GM10266 (cell line): ENCODE measurements around the gene SDCCAG8.

Experiments
- DNase-seq: peaks from one replicate; pipeline ENCODE4 v3.0.0; 2012; ENCODE audit errors: extremely low spot score
- CTCF ChIP-seq: IDR thresholded peaks from 2 replicates; pipeline ENCODE4 v1.5.1; 2012; ENCODE audit warnings: mild to moderate bottlenecking, low read depth; ENCODE audit not compliant: control insufficient read depth, insufficient read depth; ENCODE audit errors: missing control alignments

Gene SDCCAG8

GRCh38 chr1:243396876-243397275 lies 141.0 kb downstream of the SDCCAG8 start:
- no peak for DNase-seq
- no peak for TF ChIP-seq CTCF

- DNase-seq: no peak
- TF ChIP-seq CTCF: no peak
Observed at GRCh38 chr1:243397613-243398321, 141.9 kb downstream of the SDCCAG8 start.

GRCh38 chr1:243399561-243400155 lies 143.8 kb downstream of the SDCCAG8 start:
- DNase-seq: no peak
- no peak for TF ChIP-seq CTCF

GRCh38 chr1:243402868-243403267 lies 147.0 kb downstream of the SDCCAG8 start:
- TF ChIP-seq CTCF: no peak
- DNase-seq: no peak

- DNase-seq: no peak
- no peak for TF ChIP-seq CTCF
Observed at GRCh38 chr1:243406424-243406823, 150.6 kb downstream of the SDCCAG8 start.

- no peak for DNase-seq
- no peak for TF ChIP-seq CTCF
Observed at GRCh38 chr1:243407284-243408018, 151.6 kb downstream of the SDCCAG8 start.

GRCh38 chr1:243408479-243408878 lies 152.6 kb downstream of the SDCCAG8 start:
- no peak for DNase-seq
- TF ChIP-seq CTCF: no peak
